H7 (cell line): ENCODE data around the gene SPANXN2. TPM values are rescaled to one million over a fixed set of nuclear protein-coding genes. Genes with fewer than 3 reads are reported as not detected.
A peak's percentile ranks its signal among the peaks of the same experiment; 100 is the strongest.
"Not testable (repeated sequence)": the region's sequence is repeated elsewhere in the genome, so short reads cannot be mapped to it uniquely, and the experiment has no call there.

Source experiments
- DNase-seq: peaks from one replicate; pipeline ENCODE4 v3.0.0; 2012
- H3K27me3 ChIP-seq: 2 replicates; pipeline ENCODE4 v1.6.0; 2011; ENCODE audit warnings: mild to moderate bottlenecking, low read length; ENCODE audit not compliant: control insufficient read depth, insufficient read depth
- H3K36me3 ChIP-seq: replicated peaks from 2 replicates; pipeline ENCODE4 v1.5.1; 2011; ENCODE audit warnings: low read length; ENCODE audit not compliant: control insufficient read depth, insufficient read depth
- H3K4me3 ChIP-seq: 2 replicates; pipeline ENCODE4 v1.5.1; 2011; ENCODE audit warnings: low read depth, mild to moderate bottlenecking, control low read depth, low read length, moderate library complexity; ENCODE audit not compliant: insufficient read depth
- total RNA-seq: library from RNA; depleted of rRNA; stranded (reverse); fragments of >200 nt; shearing (Covaris generic); gene quantifications from 2 replicates; pipeline ENCODE4 v1.2.3, GENCODE V29; 2014; rRNA removed

Gene SPANXN2
- not detected in 2 replicates for total RNA-seq

DNA sequence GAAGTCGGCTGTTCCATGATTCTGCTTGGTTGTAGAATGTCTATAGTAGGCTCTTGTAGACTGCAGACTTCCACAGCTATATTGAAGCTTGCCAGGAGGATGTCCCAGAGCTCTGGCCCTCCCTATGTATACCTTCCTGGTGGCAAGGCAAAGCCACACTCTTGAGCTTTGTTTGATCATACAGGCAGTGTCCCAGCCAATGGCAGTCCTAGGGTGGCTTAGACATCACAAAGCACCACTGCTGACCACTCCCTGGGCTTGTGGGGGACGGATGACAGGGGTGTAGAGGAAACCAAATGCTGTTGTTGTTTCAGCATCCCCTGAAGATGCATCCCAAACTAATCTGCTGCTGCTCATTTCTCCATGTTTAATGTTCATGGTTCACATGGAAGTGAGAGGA lies at the start of gene SPANXN2:
TSS of gene SPANXN2 (minus strand) at position 101 of the 400 bp plus-strand sequence. CDS start at position 17, 84 bp downstream.
- H3K4me3 ChIP-seq, DNase-seq, H3K36me3 ChIP-seq, H3K27me3 ChIP-seq: not testable (repeated sequence)

- H3K4me3 ChIP-seq, result no peak overlapping the region
- no peaks in the 10 kb centered on the region for H3K36me3 ChIP-seq
- DNase-seq, result no peak
- H3K27me3 ChIP-seq, result no peaks in the 10 kb centered on the region
Observed at GRCh38 chrX:143768976-143769375, 48.4 kb upstream of the SPANXN2 start.

DNA sequence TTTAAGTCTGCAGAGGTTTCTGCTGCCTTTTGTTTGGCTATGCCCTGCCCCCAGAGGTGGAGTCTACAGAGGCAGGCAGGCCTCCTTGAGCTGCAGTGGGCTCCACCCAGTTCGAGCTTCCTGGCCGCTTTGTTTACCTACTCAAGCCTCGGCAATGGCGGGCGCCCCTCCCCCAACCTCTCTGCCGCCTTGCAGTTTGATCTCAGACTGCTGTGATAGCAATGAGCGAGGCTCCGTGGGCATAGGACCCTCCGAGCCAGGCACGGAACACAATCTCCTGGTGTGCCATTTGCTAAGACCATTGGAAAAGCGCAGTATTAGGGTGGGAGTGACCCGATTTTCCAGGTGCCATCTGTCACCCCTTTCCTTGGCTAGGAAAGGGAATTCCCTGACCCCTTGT lies 47.2 kb upstream of the SPANXN2 start:
- H3K27me3 ChIP-seq, H3K4me3 ChIP-seq, H3K36me3 ChIP-seq, DNase-seq: not testable (repeated sequence)

DNA sequence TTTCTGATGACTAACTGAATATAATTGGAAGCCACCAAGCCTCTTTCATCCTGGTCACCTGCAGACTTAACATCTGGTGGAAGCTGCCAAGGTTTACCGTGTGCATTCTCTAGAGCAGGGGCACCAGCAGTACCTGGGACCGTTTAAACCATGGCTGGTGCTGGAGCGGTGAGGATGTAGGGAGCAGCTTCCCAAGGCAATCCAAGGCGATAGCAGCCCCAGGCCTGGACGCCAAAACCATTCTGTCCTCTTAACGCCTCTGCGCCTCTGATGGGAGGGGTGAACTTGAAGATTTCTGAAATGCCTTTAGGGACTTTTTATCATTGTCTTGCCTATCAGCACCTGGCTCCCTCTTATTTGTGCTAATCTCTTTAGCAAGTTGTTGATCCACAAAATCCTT lies 37.3 kb upstream of the SPANXN2 start:
- no peak for DNase-seq
- Histone ChIP-seq H3K27me3 (peaks cover 4% of the 10 kb centered on the region), H3K36me3 (no peaks in the 10 kb centered on the region), H3K4me3 (peak overlapping the region; percentile 42)

- H3K36me3 ChIP-seq, result no peaks in the 10 kb centered on the region
- DNase-seq, result peak; percentile 37
- H3K27me3 ChIP-seq, result peaks cover 4% of the 10 kb centered on the region
- peak overlapping the region; percentile 42 for H3K4me3 ChIP-seq
Observed at GRCh38 chrX:143757375-143757774, 36.8 kb upstream of the SPANXN2 start.

- Histone ChIP-seq H3K4me3 (no peak overlapping the region), H3K27me3 (peaks cover 4% of the 10 kb centered on the region), H3K36me3 (no peaks in the 10 kb centered on the region)
- no peak for DNase-seq
Observed at GRCh38 chrX:143754183-143754582, 33.6 kb upstream of the SPANXN2 start.

GRCh38 chrX:143733866-143734265 lies 13.3 kb upstream of the SPANXN2 start:
- Histone ChIP-seq H3K27me3 (no peaks in the 10 kb centered on the region), H3K36me3 (no peaks in the 10 kb centered on the region), H3K4me3 (no peak overlapping the region)
- DNase-seq, result no peak

- Histone ChIP-seq H3K36me3 (no peaks in the 10 kb centered on the region), H3K27me3 (no peaks in the 10 kb centered on the region), H3K4me3 (no peak overlapping the region)
- no peak for DNase-seq
Observed at GRCh38 chrX:143726296-143726695, 5.7 kb upstream of the SPANXN2 start.

DNA sequence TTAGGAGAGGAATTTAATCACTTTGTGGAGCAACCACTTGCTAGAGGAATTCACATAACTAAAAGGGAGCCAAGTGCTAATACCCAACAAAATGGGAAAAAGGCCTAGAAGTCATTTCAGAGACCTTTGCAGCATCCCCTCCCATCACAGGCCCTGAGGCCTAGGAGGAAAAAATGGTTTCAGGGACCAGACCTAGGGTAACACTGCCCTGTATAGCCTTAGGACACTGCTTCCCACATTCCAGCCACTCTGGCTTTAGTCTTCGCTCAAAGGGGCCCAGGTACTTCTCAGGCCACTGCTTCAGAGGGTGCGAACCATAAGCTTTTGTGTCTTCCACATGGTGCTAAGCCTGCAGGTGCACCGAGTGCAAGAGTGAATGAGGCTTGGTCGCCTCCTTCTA lies 19.1 kb downstream of the SPANXN2 start:
- H3K36me3 ChIP-seq, result no peaks in the 10 kb centered on the region
- H3K27me3 ChIP-seq, result no peaks in the 10 kb centered on the region
- DNase-seq, result no peak
- no peak overlapping the region for H3K4me3 ChIP-seq

DNA sequence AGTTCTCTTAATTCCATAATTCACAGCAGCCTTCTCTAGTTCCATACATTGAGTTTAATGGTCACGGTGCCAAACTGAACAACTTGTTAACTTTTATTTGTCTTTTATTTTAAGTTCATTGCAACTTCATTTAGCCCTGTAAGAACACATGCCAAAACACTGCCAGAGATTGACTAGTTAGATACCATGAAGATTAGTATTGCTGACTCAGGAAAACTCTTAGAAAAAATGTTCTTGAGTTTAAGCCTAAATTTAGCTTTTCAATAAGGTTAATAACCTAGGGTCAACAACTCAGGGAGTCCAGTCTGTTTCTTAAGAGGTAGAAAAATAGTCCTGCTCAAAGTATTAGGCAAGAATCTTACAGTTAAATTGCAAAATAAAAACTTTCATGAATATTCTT lies 25.7 kb downstream of the SPANXN2 start:
- Histone ChIP-seq H3K36me3 (no peaks in the 10 kb centered on the region), H3K4me3 (no peak overlapping the region), H3K27me3 (no peaks in the 10 kb centered on the region)
- DNase-seq, result no peak

GRCh38 chrX:143683486-143683885 lies 37.1 kb downstream of the SPANXN2 start:
- Histone ChIP-seq H3K27me3 (no peaks in the 10 kb centered on the region), H3K4me3 (no peak overlapping the region), H3K36me3 (no peaks in the 10 kb centered on the region)
- no peak for DNase-seq

DNA sequence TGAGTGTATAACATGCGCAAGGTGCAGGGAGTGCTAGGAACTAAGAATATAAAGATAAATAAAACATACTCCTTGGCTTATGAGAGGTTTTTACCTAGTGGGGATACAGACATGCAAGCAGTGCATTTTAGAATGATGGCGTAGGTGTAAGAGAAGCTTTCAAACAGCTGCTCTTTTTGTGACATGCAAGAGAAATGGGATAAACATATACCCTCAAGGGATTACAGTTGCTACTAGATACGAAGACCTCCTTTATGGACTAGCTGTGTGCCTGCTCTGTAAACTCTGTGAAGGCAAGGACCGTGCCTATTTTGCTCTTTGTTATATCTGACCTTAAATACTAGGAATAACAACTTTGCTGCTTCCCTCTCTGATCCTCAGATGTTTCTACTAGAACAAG lies 45.6 kb downstream of the SPANXN2 start:
- H3K4me3 ChIP-seq, result no peak overlapping the region
- DNase-seq, result no peak
- H3K36me3 ChIP-seq, result no peaks in the 10 kb centered on the region
- no peaks in the 10 kb centered on the region for H3K27me3 ChIP-seq

DNA sequence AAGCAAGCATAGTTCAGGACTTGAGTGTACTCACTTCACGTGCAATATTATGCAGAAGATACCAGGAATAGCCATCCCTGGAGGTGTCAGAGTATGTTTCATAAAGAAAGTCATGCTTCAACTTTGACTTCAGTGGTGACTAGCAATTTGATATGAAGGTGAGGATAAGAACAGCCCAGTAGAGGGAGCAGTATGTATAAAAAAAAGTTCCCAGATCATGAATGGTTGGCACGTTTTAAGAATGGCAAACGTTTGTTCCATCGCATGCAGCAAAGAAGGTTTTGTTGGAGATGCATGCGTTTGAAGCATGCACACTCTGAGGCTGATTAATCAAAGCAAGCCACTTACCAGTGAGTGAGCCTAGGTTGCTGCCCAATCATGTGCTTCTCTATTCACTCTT lies 51.2 kb downstream of the SPANXN2 start:
- Histone ChIP-seq H3K4me3 (no peak overlapping the region), H3K27me3 (no peaks in the 10 kb centered on the region), H3K36me3 (no peaks in the 10 kb centered on the region)
- DNase-seq, result no peak

GRCh38 chrX:143664302-143664701 lies 56.2 kb downstream of the SPANXN2 start:
- H3K27me3 ChIP-seq, result no peaks in the 10 kb centered on the region
- H3K4me3 ChIP-seq, result no peak overlapping the region
- H3K36me3 ChIP-seq, result no peaks in the 10 kb centered on the region
- DNase-seq, result no peak

GRCh38 chrX:143663755-143664154 lies 56.8 kb downstream of the SPANXN2 start:
- no peaks in the 10 kb centered on the region for H3K27me3 ChIP-seq
- H3K4me3 ChIP-seq, result no peak overlapping the region
- no peaks in the 10 kb centered on the region for H3K36me3 ChIP-seq
- no peak for DNase-seq
